Parathyroid adenoma (tissue), 2 donors: ENCODE data around the gene PSPN.

Source experiments
- H2AFZ ChIP-seq: fragments of 300-600 bp; sonication (generic); one replicate; pipeline ENCODE4 v1.7.0; 2017; ENCODE audit warnings: antibody characterized with exemption, mild to moderate bottlenecking
- H3K27ac ChIP-seq: fragments of 300-600 bp; sonication (generic); one replicate; pipeline ENCODE4 v1.7.0; 2017
- H3K27me3 ChIP-seq: fragments of 300-600 bp; sonication (generic); one replicate; pipeline ENCODE4 v1.7.0; 2017; ENCODE audit warnings: low read length; ENCODE audit not compliant: control insufficient read depth, insufficient read depth
- H3K36me3 ChIP-seq: fragments of 300-600 bp; sonication (generic); one replicate; pipeline ENCODE4 v1.7.0; 2017; ENCODE audit warnings: low read length; ENCODE audit not compliant: control insufficient read depth, insufficient read depth
- H3K4me1 ChIP-seq: fragments of 300-600 bp; sonication (generic); one replicate; pipeline ENCODE4 v1.7.0; 2017; ENCODE audit warnings: control low read depth
- H3K4me2 ChIP-seq: fragments of 300-600 bp; sonication (generic); one replicate; pipeline ENCODE4 v1.7.0; 2017; ENCODE audit warnings: low read length
- H3K4me3 ChIP-seq: fragments of 300-600 bp; sonication (generic); one replicate; pipeline ENCODE4 v1.7.0; 2017; ENCODE audit warnings: low read depth, low read length
- H3K79me2 ChIP-seq: fragments of 300-600 bp; sonication (generic); one replicate; pipeline ENCODE4 v1.7.0; 2017; ENCODE audit warnings: control low read depth
- H3K9ac ChIP-seq: fragments of 300-600 bp; sonication (generic); one replicate; pipeline ENCODE4 v1.7.0; 2017; ENCODE audit warnings: mild to moderate bottlenecking
- H3K9me3 ChIP-seq: fragments of 300-600 bp; sonication (generic); one replicate; pipeline ENCODE4 v1.7.0; 2017; ENCODE audit warnings: low read length; ENCODE audit not compliant: control insufficient read depth
- TF ChIP-seq, protein P1 (sequence below): fragments of 300-600 bp; sonication (generic); IDR thresholded peaks from one replicate; pipeline ENCODE4 v1.7.0; 2017; ENCODE audit warnings: antibody characterized with exemption, mild to moderate bottlenecking
- donor health status: primary hyperparathyroidism.

The PSPN gene

DNA sequence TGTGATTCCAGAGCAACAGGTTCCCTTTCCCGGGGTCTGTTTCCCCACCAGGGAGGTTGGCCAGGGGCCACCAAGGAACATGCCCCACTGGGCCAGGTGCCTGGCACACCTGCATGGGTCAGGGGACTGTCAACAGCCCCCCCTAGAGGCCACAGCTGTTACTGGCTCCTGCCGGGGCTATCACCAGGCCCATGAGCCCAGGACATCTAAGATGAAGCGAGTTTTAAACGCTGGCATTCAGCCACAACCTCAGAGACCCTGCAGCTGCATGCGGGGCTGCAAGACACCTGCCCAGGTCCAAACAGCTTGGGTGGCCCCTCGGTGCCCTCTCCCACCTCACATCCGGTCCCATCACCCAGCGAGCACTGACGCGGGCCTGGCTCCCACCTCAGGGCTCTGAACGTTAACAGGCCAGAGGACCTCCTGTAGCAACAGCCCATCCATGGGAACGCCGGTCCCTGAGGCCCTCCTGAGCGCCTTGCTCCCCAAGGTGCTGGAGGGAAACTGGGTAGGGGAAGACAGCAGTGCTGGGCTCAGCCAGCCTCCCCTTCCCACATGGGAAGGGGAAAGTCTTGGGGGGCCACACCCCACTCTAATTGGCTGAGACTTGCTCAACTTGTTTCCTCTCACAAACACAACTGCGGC lies 36.8 kb upstream of the PSPN start:
- H3K4me3 ChIP-seq = no peak overlapping the region
- peak overlapping the region; percentile 83 for H3K27ac ChIP-seq
- peak overlapping the region; percentile 51 for H2AFZ ChIP-seq
- no peaks in the 10 kb centered on the region for H3K36me3 ChIP-seq
- H3K4me1 ChIP-seq = peaks cover 19% of the 10 kb centered on the region
- no peaks in the 10 kb centered on the region for H3K9me3 ChIP-seq
- no peak overlapping the region for H3K4me2 ChIP-seq
- no peak overlapping the region for H3K9ac ChIP-seq
- H3K27me3 ChIP-seq = no peaks in the 10 kb centered on the region
- TF ChIP-seq, protein P1, sequence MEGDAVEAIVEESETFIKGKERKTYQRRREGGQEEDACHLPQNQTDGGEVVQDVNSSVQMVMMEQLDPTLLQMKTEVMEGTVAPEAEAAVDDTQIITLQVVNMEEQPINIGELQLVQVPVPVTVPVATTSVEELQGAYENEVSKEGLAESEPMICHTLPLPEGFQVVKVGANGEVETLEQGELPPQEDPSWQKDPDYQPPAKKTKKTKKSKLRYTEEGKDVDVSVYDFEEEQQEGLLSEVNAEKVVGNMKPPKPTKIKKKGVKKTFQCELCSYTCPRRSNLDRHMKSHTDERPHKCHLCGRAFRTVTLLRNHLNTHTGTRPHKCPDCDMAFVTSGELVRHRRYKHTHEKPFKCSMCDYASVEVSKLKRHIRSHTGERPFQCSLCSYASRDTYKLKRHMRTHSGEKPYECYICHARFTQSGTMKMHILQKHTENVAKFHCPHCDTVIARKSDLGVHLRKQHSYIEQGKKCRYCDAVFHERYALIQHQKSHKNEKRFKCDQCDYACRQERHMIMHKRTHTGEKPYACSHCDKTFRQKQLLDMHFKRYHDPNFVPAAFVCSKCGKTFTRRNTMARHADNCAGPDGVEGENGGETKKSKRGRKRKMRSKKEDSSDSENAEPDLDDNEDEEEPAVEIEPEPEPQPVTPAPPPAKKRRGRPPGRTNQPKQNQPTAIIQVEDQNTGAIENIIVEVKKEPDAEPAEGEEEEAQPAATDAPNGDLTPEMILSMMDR = peak; percentile 62
- no peaks in the 10 kb centered on the region for H3K79me2 ChIP-seq

DNA sequence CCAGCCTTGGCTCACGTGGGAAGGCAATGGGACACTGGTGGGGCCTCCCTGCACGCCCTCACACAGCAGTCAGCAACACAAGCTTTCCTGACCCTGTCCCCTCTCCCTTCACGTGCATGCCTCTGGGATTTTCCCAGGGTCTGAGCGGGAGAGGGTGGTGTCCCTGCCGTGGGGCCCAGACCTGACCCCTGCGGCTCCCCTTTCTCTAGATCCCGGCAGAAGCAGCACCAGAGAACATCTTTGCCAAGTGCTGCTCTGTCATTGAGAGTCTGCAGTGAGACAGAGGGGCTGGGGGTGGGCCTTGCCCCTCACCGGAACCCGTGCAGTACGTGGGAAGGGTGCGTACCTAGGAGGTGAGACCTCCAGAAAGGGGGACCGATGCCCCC lies 36.3 kb upstream of the PSPN start:
- Histone ChIP-seq H3K4me3 (no peak overlapping the region), H2AFZ (no peak overlapping the region), H3K27me3 (no peaks in the 10 kb centered on the region), H3K9ac (no peak overlapping the region), H3K27ac (peak overlapping the region; percentile 83), H3K4me2 (no peak overlapping the region), H3K9me3 (no peaks in the 10 kb centered on the region), H3K79me2 (no peaks in the 10 kb centered on the region), H3K36me3 (no peaks in the 10 kb centered on the region), H3K4me1 (peaks cover 19% of the 10 kb centered on the region)
- TF ChIP-seq, protein P1 = no peak

DNA sequence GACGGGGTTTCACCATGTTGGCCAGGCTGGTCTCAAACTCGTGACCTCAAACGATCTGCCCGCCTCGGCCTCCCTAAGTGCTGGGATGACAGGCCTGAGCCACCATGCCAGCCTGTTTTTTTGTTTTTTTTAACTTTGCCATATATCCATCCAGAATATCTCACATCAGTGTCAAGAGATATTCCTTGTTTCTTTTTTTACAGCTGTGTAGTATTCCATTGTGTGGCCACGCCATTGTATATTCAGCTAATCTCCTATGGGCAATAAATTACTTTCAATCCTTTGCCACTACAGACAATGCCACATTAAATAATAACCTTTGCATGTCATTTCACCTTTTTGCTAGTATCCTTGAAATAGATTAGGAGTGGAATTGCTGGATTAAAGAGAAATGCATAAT lies 33.6 kb upstream of the PSPN start:
- no peak overlapping the region for H3K4me2 ChIP-seq
- peaks cover 18% of the 10 kb centered on the region for H3K4me1 ChIP-seq
- H3K4me3 ChIP-seq = no peak overlapping the region
- H3K9me3 ChIP-seq = no peaks in the 10 kb centered on the region
- H3K27ac ChIP-seq = no peak overlapping the region
- H3K9ac ChIP-seq = no peak overlapping the region
- TF ChIP-seq, protein P1 = no peak
- no peaks in the 10 kb centered on the region for H3K27me3 ChIP-seq
- no peaks in the 10 kb centered on the region for H3K36me3 ChIP-seq
- no peaks in the 10 kb centered on the region for H3K79me2 ChIP-seq
- no peak overlapping the region for H2AFZ ChIP-seq

DNA sequence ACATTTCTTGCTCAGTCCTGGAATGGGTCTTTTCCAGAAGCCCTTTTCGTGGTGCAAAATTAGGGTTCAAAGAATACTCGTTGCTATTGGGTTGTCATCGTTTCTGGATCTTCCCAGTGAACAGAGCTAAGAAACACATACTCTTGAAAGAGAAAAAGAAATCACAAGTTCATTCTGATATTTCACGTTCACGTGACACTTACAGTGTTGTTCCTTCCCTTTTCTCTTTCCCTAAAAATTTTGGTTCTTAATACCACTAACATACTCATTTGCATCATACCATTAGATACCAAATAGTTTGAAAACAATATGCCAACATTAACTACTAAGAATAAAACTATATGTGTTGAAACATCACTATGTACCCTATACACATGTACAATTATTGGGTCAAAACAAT lies 30.7 kb upstream of the PSPN start:
- Histone ChIP-seq H3K27ac (no peak overlapping the region), H3K79me2 (no peaks in the 10 kb centered on the region), H3K9ac (no peak overlapping the region), H3K27me3 (no peaks in the 10 kb centered on the region), H3K36me3 (no peaks in the 10 kb centered on the region), H3K4me3 (no peak overlapping the region), H3K4me1 (no peaks in the 10 kb centered on the region), H2AFZ (no peak overlapping the region), H3K9me3 (no peaks in the 10 kb centered on the region), H3K4me2 (no peak overlapping the region)
- TF ChIP-seq, protein P1 = no peak
